GM12878 (cell line): ENCODE measurements around the gene ASIP. TPM values are rescaled to one million over a fixed set of nuclear protein-coding genes. Genes with fewer than 3 reads are reported as not detected.

Experiments
- ATAC-seq: fragments of 200-7000 bp; cut with Tn5 transposase; 3 replicates; pipeline ENCODE4 v1.9.1; 2020; ENCODE audit warnings: mild to moderate bottlenecking, moderate library complexity
- BruUV-seq: library from RNA; stranded (reverse); fragments of 400-500 nt; replicated peaks from 2 replicates; lab custom pipeline; 2021; lab: Mats Ljungman, UMichigan
- CTCF ChIA-PET: fragments of 300-600 bp; sonication (Branson Sonifier 250); formaldehyde crosslinking; extraction: SDS; loops from one replicate; lab custom pipeline; 2021; ENCODE audit warnings: inconsistent platforms; lab: Yijun Ruan, JAX
- POLR2A ChIA-PET: fragments of 350-600 bp; formaldehyde crosslinking; extraction: SDS; loops from one replicate; lab custom pipeline; 2021; ENCODE audit warnings: inconsistent platforms; lab: Charles Lee
- RAD21 ChIA-PET: fragments of 300-600 bp; sonication (Branson Sonifier 250); formaldehyde crosslinking; loops from one replicate; lab custom pipeline; 2023; ENCODE audit warnings: antibody characterized with exemption; ENCODE audit not compliant: unreplicated experiment; lab: Charles Lee
- SMC1A ChIA-PET: fragments of 300-600 bp; sonication (Branson Sonifier 250); formaldehyde crosslinking; loops from one replicate; lab custom pipeline; 2023; ENCODE audit not compliant: unreplicated experiment, uncharacterized antibody; lab: Charles Lee
- DNase-seq: peaks from one replicate; pipeline ENCODE4 v3.0.0-alpha.2; 2011; ENCODE audit warnings: low read depth, low spot score
- FAIRE-seq: peaks from 3 replicates; lab custom pipeline; 2011; peaks lifted over from hg19 to GRCh38; lab: Jason Lieb, UNC
- H2AFZ ChIP-seq: 2 replicates; pipeline ENCODE4 v1.6.0; 2011; ENCODE audit warnings: low read depth, low read length, control low read depth; ENCODE audit not compliant: control insufficient read depth
- H3K27ac ChIP-seq: 2 replicates; pipeline ENCODE4 v1.5.1; 2011; ENCODE audit warnings: control low read depth; ENCODE audit not compliant: control insufficient read depth, insufficient read depth
- H3K27me3 ChIP-seq, 2 experiments: replicated peaks in 1 of 2; 2 replicates each; pipeline versions ENCODE4 v1.6.0 to v1.6.1; 2011; ENCODE audit warnings: low read length in 1 of 2; ENCODE audit not compliant: control insufficient read depth in 2 of 2, insufficient read depth in 2 of 2
- H3K36me3 ChIP-seq, 2 experiments: 2 replicates each; pipeline ENCODE4 v1.5.1; 2011; ENCODE audit warnings: low read length in 1 of 2; ENCODE audit not compliant: control insufficient read depth in 2 of 2, insufficient read depth in 2 of 2
- H3K4me1 ChIP-seq: 2 replicates; pipeline ENCODE4 v1.6.1; 2011; ENCODE audit warnings: mild to moderate bottlenecking, low read length, moderate library complexity, mixed read lengths; ENCODE audit not compliant: control insufficient read depth, insufficient read depth
- H3K4me2 ChIP-seq: 2 replicates; pipeline ENCODE4 v1.6.0; 2011; ENCODE audit warnings: control low read depth; ENCODE audit not compliant: control insufficient read depth, insufficient read depth
- H3K4me3 ChIP-seq: fragments of 200-600 bp; sonication (generic); 2 replicates; pipeline ENCODE4 v1.5.1; 2016
- H3K79me2 ChIP-seq: 2 replicates; pipeline ENCODE4 v1.6.0; 2011; ENCODE audit warnings: low read length; ENCODE audit not compliant: control insufficient read depth, insufficient read depth
- H3K9ac ChIP-seq: 2 replicates; pipeline ENCODE4 v1.8.0; 2011; ENCODE audit warnings: low read length, control low read depth, mixed read lengths; ENCODE audit not compliant: control insufficient read depth, insufficient read depth
- H3K9me3 ChIP-seq: replicated peaks from 3 replicates; pipeline ENCODE4 v1.5.1; 2011; ENCODE audit warnings: mild to moderate bottlenecking, low read length; ENCODE audit not compliant: control insufficient read depth, insufficient read depth
- H4K20me1 ChIP-seq: 2 replicates; pipeline ENCODE4 v1.6.0; 2011; ENCODE audit not compliant: control insufficient read depth, insufficient read depth
- BCL11A ChIP-seq: IDR thresholded peaks from 2 replicates; pipeline ENCODE4 v1.6.1; 2011; ENCODE audit warnings: low read depth, low read length
- BMI1 ChIP-seq: fragments of 450-650 bp; IDR thresholded peaks from 2 replicates; pipeline ENCODE4 v1.6.1; 2016; ENCODE audit warnings: mild to moderate bottlenecking, moderate library complexity, borderline replicate concordance
- CBX3 ChIP-seq: fragments of 200-600 bp; sonication (generic); IDR thresholded peaks from 2 replicates; pipeline ENCODE4 v1.6.1; 2016; ENCODE audit warnings: low read depth, borderline replicate concordance
- CBX5 ChIP-seq: sonication (generic); IDR thresholded peaks from 2 replicates; pipeline ENCODE4 v1.6.1; 2016; ENCODE audit warnings: low read depth, moderate library complexity, mild to moderate bottlenecking, inconsistent platforms
- EZH2 ChIP-seq: IDR thresholded peaks from 2 replicates; pipeline ENCODE4 v1.6.1; 2012; ENCODE audit warnings: low read depth, mild to moderate bottlenecking, control low read depth, inconsistent platforms, low read length, borderline replicate concordance; ENCODE audit not compliant: control insufficient read depth
- IRF4 ChIP-seq: IDR thresholded peaks from 2 replicates; pipeline ENCODE4 v1.6.1; 2011; ENCODE audit warnings: low read depth, low read length
- RBBP5 ChIP-seq: fragments of 200-600 bp; sonication (generic); conservative IDR thresholded peaks from 2 replicates; pipeline ENCODE4 v1.6.1; 2016
- RUNX3 ChIP-seq: IDR thresholded peaks from 2 replicates; pipeline ENCODE4 v1.6.1; 2012; ENCODE audit warnings: low read length, inconsistent platforms
- WGBS: methylation state at CpG from one replicate; pipeline ENCODE4 v1.1.6; 2016; ENCODE audit warnings: low lambda C conversion rate; ENCODE audit not compliant: insufficient replicate concordance, insufficient coverage; ENCODE audit errors: missing lambda C conversion rate; 5-methylcytosine and 5-hydroxymethylcytosine counted together
- in situ Hi-C: fragments of 300-500 bp; cut with MboI; formaldehyde crosslinking; loops from 9 replicates; pipeline ENCODE4 v1.14.3; 2018; ENCODE audit warnings: mixed read lengths
- intact Hi-C: fragments of 100-400 bp; cut with micrococcal nuclease; formaldehyde crosslinking; loops from one replicate; pipeline ENCODE4 v1.14.2; 2022; ENCODE audit not compliant: unreplicated experiment
- polyA plus RNA-seq, 11 experiments: library from polyadenylated mRNA; depleted of rRNA in 4 of 11; unstranded in 6 of 11; stranded (reverse) in 5 of 11; fragments of >200 nt; fragmentation: Nextera tagmentation in 4 of 11; fragmentation: Illumina TruSeq in 1 of 11; extraction: Ambion mirVana in 4 of 11; extraction: Trizol in 1 of 11; gene quantifications; 1 replicate in 1 of 11; 2 replicates in 10 of 11; pipeline versions ENCODE4 v1.2.1 to v1.2.3, GENCODE V29; 2011 to 2016; ENCODE audit warnings: inconsistent platforms in 2 of 11, missing spikeins in 2 of 11, low read depth in 1 of 11
- total RNA-seq, 4 experiments: library from RNA; depleted of rRNA in 3 of 4; stranded (reverse); fragments of >200 nt in 3 of 4; fragmentation: Illumina TruSeq in 1 of 4; extraction: Trizol in 1 of 4; gene quantifications; 2 replicates each; pipeline versions ENCODE4 v1.2.1 to v1.2.3, GENCODE V29; 2013 to 2021
- TF ChIP-seq, protein P1 (sequence below): fragments of 450-650 bp; IDR thresholded peaks from 2 replicates; pipeline ENCODE4 v1.6.1; 2016; ENCODE audit warnings: mild to moderate bottlenecking
- TF ChIP-seq, protein P2 (sequence below): IDR thresholded peaks from 2 replicates; pipeline ENCODE4 v1.6.1; 2012; ENCODE audit warnings: improper control_type of control experiment, low read depth, low read length; ENCODE audit not compliant: insufficient replicate concordance

The ASIP gene
- total and polyA plus RNA-seq, 10 of the 15 experiments (the other 5 are each of a cell fraction or from before 2014, with no cell fraction given), result 0.29 TPM; not detected in 9

DNA sequence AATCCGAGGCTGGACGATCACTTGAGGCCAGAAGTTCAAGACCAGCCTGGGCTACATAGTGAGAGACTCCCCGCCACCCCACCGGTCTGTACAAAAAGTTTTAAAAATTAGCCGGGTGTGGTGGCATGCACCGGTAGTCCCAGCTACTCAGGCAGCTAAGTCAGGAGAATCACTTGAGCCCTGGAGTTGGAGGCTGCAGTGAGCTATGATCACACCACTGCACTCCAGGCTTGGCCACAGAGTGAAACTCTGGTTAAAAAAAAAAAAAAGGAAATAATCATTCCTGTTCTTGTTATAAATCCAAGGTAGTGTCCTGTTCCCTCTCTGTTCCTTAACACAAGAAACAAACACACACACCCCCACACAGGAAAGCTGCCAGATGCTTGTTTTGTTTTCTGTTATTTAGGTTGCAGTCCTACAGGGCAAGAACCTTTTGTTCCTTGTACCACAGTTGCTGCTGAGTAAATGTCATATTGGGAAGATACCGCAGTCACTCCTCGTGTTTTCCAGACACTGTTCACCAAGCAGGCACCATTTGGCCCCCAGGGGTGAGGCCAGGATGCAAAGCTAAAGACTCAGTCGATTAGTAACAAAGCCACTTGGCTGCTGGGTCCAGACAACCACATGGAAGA, 28.9 kb downstream of the ASIP start:
- Histone ChIP-seq H3K4me1 (peaks cover 19% of the 10 kb centered on the region), H3K27ac (no peak overlapping the region), H3K9ac (no peak overlapping the region), H3K79me2 (no peaks in the 10 kb centered on the region), H3K4me2 (no peak overlapping the region), H3K36me3 (no peaks in the 10 kb centered on the region; a peak in 1 of 4 replicates), H3K4me3 (no peak overlapping the region), H4K20me1 (no peaks in the 10 kb centered on the region), H3K27me3 (no peaks in the 10 kb centered on the region), H3K9me3 (no peaks in the 10 kb centered on the region), H2AFZ (no peak overlapping the region)
- RAD21 ChIA-PET, result interaction anchor here (0.6 kb wide), 1 partner anchor 263 kb away, joined by 3 read pairs; no protein-coding TSS in a partner anchor
- CTCF ChIA-PET, result interaction anchor here (0.8 to 1.2 kb wide), 2 partner anchors 8 to 284 kb away, joined by 3 to 4 read pairs; no protein-coding TSS in a partner anchor
- intact Hi-C loops (no loop called here), in situ Hi-C loops (no loop called here)
- POLR2A ChIA-PET, result interaction anchor here (0.6 to 0.7 kb wide), 3 partner anchors 263 to 822 kb away, joined by 3 to 6 read pairs (median 3); no protein-coding TSS in a partner anchor
- SMC1A ChIA-PET, result interaction anchor here (1.1 to 1.5 kb wide), 3 partner anchors 14 to 164 kb away, joined by 4 to 5 read pairs (median 4); no protein-coding TSS in a partner anchor
- no peak for ATAC-seq
- no TSS peak for BruUV-seq
- no peak for FAIRE-seq
- no peak for DNase-seq
- 74% methylated on average over 7 of the region's 9 CpGs for WGBS
- TF ChIP-seq EZH2, result no peak
- TF ChIP-seq IRF4, result no peak
- TF ChIP-seq, protein P1, sequence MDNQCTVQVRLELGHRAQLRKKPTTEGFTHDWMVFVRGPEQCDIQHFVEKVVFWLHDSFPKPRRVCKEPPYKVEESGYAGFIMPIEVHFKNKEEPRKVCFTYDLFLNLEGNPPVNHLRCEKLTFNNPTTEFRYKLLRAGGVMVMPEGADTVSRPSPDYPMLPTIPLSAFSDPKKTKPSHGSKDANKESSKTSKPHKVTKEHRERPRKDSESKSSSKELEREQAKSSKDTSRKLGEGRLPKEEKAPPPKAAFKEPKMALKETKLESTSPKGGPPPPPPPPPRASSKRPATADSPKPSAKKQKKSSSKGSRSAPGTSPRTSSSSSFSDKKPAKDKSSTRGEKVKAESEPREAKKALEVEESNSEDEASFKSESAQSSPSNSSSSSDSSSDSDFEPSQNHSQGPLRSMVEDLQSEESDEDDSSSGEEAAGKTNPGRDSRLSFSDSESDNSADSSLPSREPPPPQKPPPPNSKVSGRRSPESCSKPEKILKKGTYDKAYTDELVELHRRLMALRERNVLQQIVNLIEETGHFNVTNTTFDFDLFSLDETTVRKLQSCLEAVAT, result no peak

DNA sequence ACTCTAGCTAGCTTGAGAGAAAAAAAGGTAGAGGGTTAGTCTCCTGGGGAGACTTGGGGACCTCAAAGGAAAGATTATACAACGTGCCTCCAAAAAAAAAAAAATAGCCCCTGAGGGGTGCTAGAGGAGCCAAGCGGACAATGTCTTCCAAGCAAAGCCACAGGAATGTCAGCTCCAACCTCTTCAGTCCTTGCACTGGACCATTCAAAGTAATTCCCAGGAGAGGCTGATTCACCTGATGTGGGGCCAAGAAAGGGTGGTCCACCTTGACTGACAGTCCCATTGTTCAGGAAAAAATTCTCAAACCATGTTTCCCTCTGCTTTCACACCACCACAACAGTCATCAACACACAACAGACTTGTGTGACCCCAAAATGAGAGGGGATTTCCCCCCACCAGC, 30.7 kb downstream of the ASIP start:
- ATAC-seq (no peak), DNase-seq (no peak), FAIRE-seq (no peak)
- H3K4me1 ChIP-seq, result peaks cover 19% of the 10 kb centered on the region
- H3K9me3 ChIP-seq, result no peaks in the 10 kb centered on the region
- no peak overlapping the region for H3K27ac ChIP-seq
- 100% methylated on average over 2 of the region's 2 CpGs for WGBS
- no peaks in the 10 kb centered on the region for H4K20me1 ChIP-seq
- no peak overlapping the region for H3K4me2 ChIP-seq
- H3K27me3 ChIP-seq, result no peaks in the 10 kb centered on the region
- POLR2A ChIA-PET, result interaction anchor here (0.7 kb wide), 1 partner anchor 23 kb away, joined by 3 read pairs; no protein-coding TSS in a partner anchor
- CTCF ChIA-PET, result interaction anchor here (0.6 kb wide), 1 partner anchor 79 kb away, joined by 3 read pairs; no protein-coding TSS in a partner anchor
- no TSS peak for BruUV-seq
- H3K9ac ChIP-seq, result no peak overlapping the region
- no peak overlapping the region for H3K4me3 ChIP-seq
- H2AFZ ChIP-seq, result no peak overlapping the region
- no peaks in the 10 kb centered on the region for H3K79me2 ChIP-seq
- SMC1A ChIA-PET, result no interaction called here
- RAD21 ChIA-PET, result interaction anchor here (0.5 kb wide), 1 partner anchor 111 kb away, joined by 3 read pairs; no protein-coding TSS in a partner anchor
- in situ Hi-C loops (no loop called here), intact Hi-C loops (no loop called here)
- H3K36me3 ChIP-seq, result peaks cover 2 to 7% of the 10 kb centered on the region in 2 experiments; a peak in 2 of 4 replicates
- TF ChIP-seq CBX3 (no peak), CBX5 (no peak), RUNX3 (no peak), BMI1 (no peak), RBBP5 (no peak), BCL11A (no peak)
- TF ChIP-seq, protein P2, sequence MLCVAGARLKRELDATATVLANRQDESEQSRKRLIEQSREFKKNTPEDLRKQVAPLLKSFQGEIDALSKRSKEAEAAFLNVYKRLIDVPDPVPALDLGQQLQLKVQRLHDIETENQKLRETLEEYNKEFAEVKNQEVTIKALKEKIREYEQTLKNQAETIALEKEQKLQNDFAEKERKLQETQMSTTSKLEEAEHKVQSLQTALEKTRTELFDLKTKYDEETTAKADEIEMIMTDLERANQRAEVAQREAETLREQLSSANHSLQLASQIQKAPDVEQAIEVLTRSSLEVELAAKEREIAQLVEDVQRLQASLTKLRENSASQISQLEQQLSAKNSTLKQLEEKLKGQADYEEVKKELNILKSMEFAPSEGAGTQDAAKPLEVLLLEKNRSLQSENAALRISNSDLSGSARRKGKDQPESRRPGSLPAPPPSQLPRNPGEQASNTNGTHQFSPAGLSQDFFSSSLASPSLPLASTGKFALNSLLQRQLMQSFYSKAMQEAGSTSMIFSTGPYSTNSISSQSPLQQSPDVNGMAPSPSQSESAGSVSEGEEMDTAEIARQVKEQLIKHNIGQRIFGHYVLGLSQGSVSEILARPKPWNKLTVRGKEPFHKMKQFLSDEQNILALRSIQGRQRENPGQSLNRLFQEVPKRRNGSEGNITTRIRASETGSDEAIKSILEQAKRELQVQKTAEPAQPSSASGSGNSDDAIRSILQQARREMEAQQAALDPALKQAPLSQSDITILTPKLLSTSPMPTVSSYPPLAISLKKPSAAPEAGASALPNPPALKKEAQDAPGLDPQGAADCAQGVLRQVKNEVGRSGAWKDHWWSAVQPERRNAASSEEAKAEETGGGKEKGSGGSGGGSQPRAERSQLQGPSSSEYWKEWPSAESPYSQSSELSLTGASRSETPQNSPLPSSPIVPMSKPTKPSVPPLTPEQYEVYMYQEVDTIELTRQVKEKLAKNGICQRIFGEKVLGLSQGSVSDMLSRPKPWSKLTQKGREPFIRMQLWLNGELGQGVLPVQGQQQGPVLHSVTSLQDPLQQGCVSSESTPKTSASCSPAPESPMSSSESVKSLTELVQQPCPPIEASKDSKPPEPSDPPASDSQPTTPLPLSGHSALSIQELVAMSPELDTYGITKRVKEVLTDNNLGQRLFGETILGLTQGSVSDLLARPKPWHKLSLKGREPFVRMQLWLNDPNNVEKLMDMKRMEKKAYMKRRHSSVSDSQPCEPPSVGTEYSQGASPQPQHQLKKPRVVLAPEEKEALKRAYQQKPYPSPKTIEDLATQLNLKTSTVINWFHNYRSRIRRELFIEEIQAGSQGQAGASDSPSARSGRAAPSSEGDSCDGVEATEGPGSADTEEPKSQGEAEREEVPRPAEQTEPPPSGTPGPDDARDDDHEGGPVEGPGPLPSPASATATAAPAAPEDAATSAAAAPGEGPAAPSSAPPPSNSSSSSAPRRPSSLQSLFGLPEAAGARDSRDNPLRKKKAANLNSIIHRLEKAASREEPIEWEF, result no peak
